Mucosa of rectum (tissue), 2 donors: ENCODE results near the gene PLXND1.

ENCODE experiments used
- H3K27ac ChIP-seq, 2 donors: one replicate each; pipeline ENCODE4 v1.7.0; 2013; ENCODE audit warnings: inconsistent platforms in 2 of 2, low read depth in 2 of 2, low read length in 2 of 2
- H3K27me3 ChIP-seq, 2 donors: one replicate each; pipeline ENCODE4 v1.7.0; 2013; ENCODE audit warnings: low read length in 2 of 2; ENCODE audit not compliant: control insufficient read depth in 2 of 2, insufficient read depth in 2 of 2
- H3K36me3 ChIP-seq, 2 donors: one replicate each; pipeline ENCODE4 v1.7.0; 2013; ENCODE audit warnings: low read length in 2 of 2; ENCODE audit not compliant: control insufficient read depth in 2 of 2, insufficient read depth in 2 of 2
- H3K4me1 ChIP-seq, 2 donors: one replicate each; pipeline ENCODE4 v1.7.0; 2013; ENCODE audit warnings: low read length in 2 of 2, mild to moderate bottlenecking in 1 of 2; ENCODE audit not compliant: control insufficient read depth in 2 of 2, insufficient read depth in 2 of 2
- H3K4me3 ChIP-seq, 2 donors: one replicate each; pipeline ENCODE4 v1.7.0; 2013; ENCODE audit warnings: low read length in 2 of 2
- H3K9ac ChIP-seq, 2 donors: one replicate each; pipeline ENCODE4 v1.7.0; 2013; ENCODE audit warnings: low read length in 2 of 2, low read depth in 1 of 2, mild to moderate bottlenecking in 1 of 2
- H3K9me3 ChIP-seq, 2 donors: one replicate each; pipeline ENCODE4 v1.7.0; 2013; ENCODE audit warnings: low read length in 2 of 2; ENCODE audit not compliant: control insufficient read depth in 2 of 2
- donor health status: healthy.
- donor health status: Normal muscosa, but diverticular disease.

Gene PLXND1

GRCh38 chr3:129606636-129607390 lies at the start of gene PLXND1:
PLXND1 (minus strand) TSS chr3:129606676; CDS start chr3:129606639, 37 bp downstream.
- Histone ChIP-seq H3K4me3 (peak within 1 kb of the TSS; percentile 70), H3K9me3 (no peaks in the 10 kb centered on the region), H3K4me1 (peaks cover 26% of the 10 kb centered on the region in 2 donors), H3K9ac (peak within 1 kb of the TSS; percentile 52 to 72), H3K27ac (peak within 1 kb of the TSS; percentile 80 to 84), H3K27me3 (peaks cover 13% of the 10 kb centered on the region in 2 donors), H3K36me3 (no peaks in the 10 kb centered on the region)

GRCh38 chr3:129655291-129655700 lies 48.8 kb upstream of the PLXND1 start:
- Histone ChIP-seq H3K4me1 (peaks cover 2 to 7% of the 10 kb centered on the region in 2 donors), H3K4me3 (no peak overlapping the region), H3K9me3 (no peaks in the 10 kb centered on the region), H3K27me3 (no peaks in the 10 kb centered on the region), H3K9ac (no peak overlapping the region), H3K36me3 (peaks cover 9 to 13% of the 10 kb centered on the region in 2 donors), H3K27ac (no peak overlapping the region)

DNA sequence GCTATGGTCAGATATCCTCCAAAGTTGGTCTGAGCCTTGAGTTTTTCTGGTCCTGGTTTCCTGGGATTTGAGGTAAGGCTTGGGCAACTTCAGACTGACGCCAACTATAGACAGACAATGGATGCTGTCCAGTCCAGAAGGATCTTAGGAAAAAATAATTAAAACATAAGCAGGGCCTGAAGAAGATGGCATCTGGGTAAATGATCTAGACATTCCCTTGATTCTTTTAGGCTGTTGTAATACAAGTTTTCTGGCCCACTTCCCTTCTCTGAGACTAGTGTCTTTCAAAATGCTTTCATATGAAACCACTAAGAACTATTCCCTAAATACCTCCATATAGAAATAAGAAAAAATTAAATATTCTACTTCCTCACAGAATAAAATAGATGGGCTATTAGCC lies 47.7 kb upstream of the PLXND1 start:
- no peak overlapping the region for H3K27ac ChIP-seq
- H3K9ac ChIP-seq: no peak overlapping the region
- no peaks in the 10 kb centered on the region for H3K27me3 ChIP-seq
- H3K9me3 ChIP-seq: no peaks in the 10 kb centered on the region
- H3K4me1 ChIP-seq: peaks cover 2 to 9% of the 10 kb centered on the region in 2 donors
- H3K36me3 ChIP-seq: peaks cover 9 to 13% of the 10 kb centered on the region in 2 donors
- H3K4me3 ChIP-seq: no peak overlapping the region

- Histone ChIP-seq H3K4me1 (peaks cover 2 to 5% of the 10 kb centered on the region in 2 donors), H3K4me3 (no peak overlapping the region), H3K9me3 (no peaks in the 10 kb centered on the region), H3K9ac (no peak overlapping the region), H3K27ac (no peak overlapping the region), H3K36me3 (peaks cover 9 to 13% of the 10 kb centered on the region in 2 donors), H3K27me3 (no peaks in the 10 kb centered on the region)
Observed at GRCh38 chr3:129653019-129653418, 46.5 kb upstream of the PLXND1 start.

GRCh38 chr3:129651435-129652202 lies 45.1 kb upstream of the PLXND1 start:
- Histone ChIP-seq H3K4me3 (no peak overlapping the region), H3K9me3 (no peaks in the 10 kb centered on the region), H3K27ac (no peak overlapping the region)

GRCh38 chr3:129650256-129650872 lies 43.9 kb upstream of the PLXND1 start:
- H3K4me1 ChIP-seq: peaks cover 2% of the 10 kb centered on the region in 2 donors
- H3K9ac ChIP-seq: no peak overlapping the region

More at GRCh38 chr3:129651435-129652202, 45.1 kb upstream of the PLXND1 start:
- Histone ChIP-seq H3K27me3 (no peaks in the 10 kb centered on the region), H3K9ac (no peak overlapping the region), H3K4me1 (peaks cover 2% of the 10 kb centered on the region in 2 donors), H3K36me3 (peaks cover 9 to 13% of the 10 kb centered on the region in 2 donors)

DNA sequence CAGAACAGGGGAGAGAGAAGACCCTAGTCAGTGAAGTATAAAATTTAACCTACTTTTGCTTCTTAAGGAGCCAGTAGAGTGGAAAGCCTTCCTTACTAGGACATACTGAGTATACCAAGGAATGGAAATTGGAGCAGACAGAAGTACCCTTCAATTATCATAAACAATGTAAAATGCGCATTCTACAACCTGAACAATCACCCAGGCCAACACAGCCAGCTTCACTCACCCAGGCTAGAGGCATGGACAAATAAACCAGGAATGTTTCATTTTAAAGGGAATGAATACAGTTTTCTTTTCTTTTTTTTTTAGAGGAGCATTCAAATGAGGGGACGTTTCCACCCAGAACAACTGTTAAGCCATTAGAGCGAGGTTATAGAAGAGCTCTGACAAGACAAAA lies 41.9 kb upstream of the PLXND1 start:
- no peaks in the 10 kb centered on the region for H3K27me3 ChIP-seq
- H3K4me1 ChIP-seq: peaks cover 2% of the 10 kb centered on the region in 2 donors

More at GRCh38 chr3:129650256-129650872, 43.9 kb upstream of the PLXND1 start:
- H3K4me3 ChIP-seq: no peak overlapping the region
- no peaks in the 10 kb centered on the region for H3K27me3 ChIP-seq
- H3K27ac ChIP-seq: no peak overlapping the region
- H3K9me3 ChIP-seq: no peaks in the 10 kb centered on the region
- H3K36me3 ChIP-seq: peaks cover 9 to 13% of the 10 kb centered on the region in 2 donors

GRCh38 chr3:129645286-129645685 lies 38.8 kb upstream of the PLXND1 start:
- H3K9me3 ChIP-seq: no peaks in the 10 kb centered on the region
- H3K36me3 ChIP-seq: no peaks in the 10 kb centered on the region
- H3K27me3 ChIP-seq: no peaks in the 10 kb centered on the region
- no peak overlapping the region for H3K9ac ChIP-seq
- H3K4me1 ChIP-seq: peaks cover 0 to 2% of the 10 kb centered on the region in 2 donors
- no peak overlapping the region for H3K4me3 ChIP-seq
- no peak overlapping the region for H3K27ac ChIP-seq

More for the DNA sequence above, 41.9 kb upstream of the PLXND1 start:
- H3K27ac ChIP-seq: no peak overlapping the region
- H3K36me3 ChIP-seq: no peaks in the 10 kb centered on the region
- no peak overlapping the region for H3K9ac ChIP-seq
- no peaks in the 10 kb centered on the region for H3K9me3 ChIP-seq
- H3K4me3 ChIP-seq: no peak overlapping the region

GRCh38 chr3:129644836-129645235 lies 38.4 kb upstream of the PLXND1 start:
- H3K4me1 ChIP-seq: no peaks in the 10 kb centered on the region
- no peak overlapping the region for H3K9ac ChIP-seq
- no peaks in the 10 kb centered on the region for H3K9me3 ChIP-seq
- H3K4me3 ChIP-seq: no peak overlapping the region
- no peaks in the 10 kb centered on the region for H3K36me3 ChIP-seq
- no peaks in the 10 kb centered on the region for H3K27me3 ChIP-seq
- H3K27ac ChIP-seq: no peak overlapping the region
